PFSK-1 (cell line): ENCODE results near the gene TOX2.

Experiments used
- FOXP2 ChIP-seq: optimal IDR thresholded peaks from 2 replicates; pipeline ENCODE3; 2011; ENCODE audit warnings: borderline replicate concordance, control low read depth, inconsistent platforms; ENCODE audit not compliant: insufficient read depth; ENCODE audit errors: extremely low read length, extremely low read depth
- POLR2AphosphoS5 ChIP-seq: IDR thresholded peaks from 2 replicates; pipeline ENCODE4 v1.6.1; 2012; ENCODE audit warnings: low read depth, mild to moderate bottlenecking, control low read depth, low read length, moderate library complexity
- SIN3A ChIP-seq: IDR thresholded peaks from 2 replicates; pipeline ENCODE4 v1.6.1; 2012; ENCODE audit warnings: mild to moderate bottlenecking, low read length, moderate library complexity, borderline replicate concordance; ENCODE audit not compliant: insufficient read depth
- TAF1 ChIP-seq: IDR thresholded peaks from 2 replicates; pipeline ENCODE4 v1.6.1; 2012; ENCODE audit warnings: low read length, control low read depth, borderline replicate concordance; ENCODE audit not compliant: insufficient read depth
- TF ChIP-seq, protein P1 (sequence below), 2 experiments: IDR thresholded peaks; 2 replicates each; pipeline versions ENCODE4 v1.6.1 to v1.8.0; 2011 to 2012; ENCODE audit warnings: low read depth in 2 of 2, low read length in 2 of 2, control low read depth in 1 of 2, inconsistent platforms in 1 of 2, mild to moderate bottlenecking in 1 of 2, moderate library complexity in 1 of 2; ENCODE audit not compliant: insufficient read depth in 1 of 2

Gene TOX2

DNA sequence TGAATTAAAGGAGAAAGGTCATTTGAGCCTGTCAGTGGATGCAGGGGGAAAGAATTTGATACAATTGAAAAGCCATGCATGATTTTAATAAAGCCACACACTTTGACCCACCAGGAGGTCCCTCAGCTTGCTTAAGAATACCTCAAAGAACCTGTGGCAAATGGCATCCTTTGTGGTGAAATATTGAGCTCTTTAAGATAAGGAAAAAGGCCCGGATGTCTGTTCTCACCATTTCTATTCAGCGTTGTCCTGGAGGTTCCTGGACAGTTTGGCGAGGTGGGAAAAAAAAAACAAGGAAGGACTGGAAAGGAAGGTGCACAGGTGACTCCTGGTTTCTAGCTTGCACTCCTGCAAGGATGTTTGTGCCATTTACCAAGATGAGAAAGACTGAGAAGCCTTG, 91.0 kb downstream of the TOX2 start:
- TF ChIP-seq FOXP2, result no peak
- TF ChIP-seq, protein P1, sequence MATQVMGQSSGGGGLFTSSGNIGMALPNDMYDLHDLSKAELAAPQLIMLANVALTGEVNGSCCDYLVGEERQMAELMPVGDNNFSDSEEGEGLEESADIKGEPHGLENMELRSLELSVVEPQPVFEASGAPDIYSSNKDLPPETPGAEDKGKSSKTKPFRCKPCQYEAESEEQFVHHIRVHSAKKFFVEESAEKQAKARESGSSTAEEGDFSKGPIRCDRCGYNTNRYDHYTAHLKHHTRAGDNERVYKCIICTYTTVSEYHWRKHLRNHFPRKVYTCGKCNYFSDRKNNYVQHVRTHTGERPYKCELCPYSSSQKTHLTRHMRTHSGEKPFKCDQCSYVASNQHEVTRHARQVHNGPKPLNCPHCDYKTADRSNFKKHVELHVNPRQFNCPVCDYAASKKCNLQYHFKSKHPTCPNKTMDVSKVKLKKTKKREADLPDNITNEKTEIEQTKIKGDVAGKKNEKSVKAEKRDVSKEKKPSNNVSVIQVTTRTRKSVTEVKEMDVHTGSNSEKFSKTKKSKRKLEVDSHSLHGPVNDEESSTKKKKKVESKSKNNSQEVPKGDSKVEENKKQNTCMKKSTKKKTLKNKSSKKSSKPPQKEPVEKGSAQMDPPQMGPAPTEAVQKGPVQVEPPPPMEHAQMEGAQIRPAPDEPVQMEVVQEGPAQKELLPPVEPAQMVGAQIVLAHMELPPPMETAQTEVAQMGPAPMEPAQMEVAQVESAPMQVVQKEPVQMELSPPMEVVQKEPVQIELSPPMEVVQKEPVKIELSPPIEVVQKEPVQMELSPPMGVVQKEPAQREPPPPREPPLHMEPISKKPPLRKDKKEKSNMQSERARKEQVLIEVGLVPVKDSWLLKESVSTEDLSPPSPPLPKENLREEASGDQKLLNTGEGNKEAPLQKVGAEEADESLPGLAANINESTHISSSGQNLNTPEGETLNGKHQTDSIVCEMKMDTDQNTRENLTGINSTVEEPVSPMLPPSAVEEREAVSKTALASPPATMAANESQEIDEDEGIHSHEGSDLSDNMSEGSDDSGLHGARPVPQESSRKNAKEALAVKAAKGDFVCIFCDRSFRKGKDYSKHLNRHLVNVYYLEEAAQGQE (IDR thresholded peaks at IDR 0.05; ENCODE audit: insufficient read depth in 1 of 2, low read depth in 2 of 2, low read length in 2 of 2), result no peak
- no peak for TF ChIP-seq TAF1
- no peak for TF ChIP-seq POLR2AphosphoS5
- TF ChIP-seq SIN3A, result no peak

DNA sequence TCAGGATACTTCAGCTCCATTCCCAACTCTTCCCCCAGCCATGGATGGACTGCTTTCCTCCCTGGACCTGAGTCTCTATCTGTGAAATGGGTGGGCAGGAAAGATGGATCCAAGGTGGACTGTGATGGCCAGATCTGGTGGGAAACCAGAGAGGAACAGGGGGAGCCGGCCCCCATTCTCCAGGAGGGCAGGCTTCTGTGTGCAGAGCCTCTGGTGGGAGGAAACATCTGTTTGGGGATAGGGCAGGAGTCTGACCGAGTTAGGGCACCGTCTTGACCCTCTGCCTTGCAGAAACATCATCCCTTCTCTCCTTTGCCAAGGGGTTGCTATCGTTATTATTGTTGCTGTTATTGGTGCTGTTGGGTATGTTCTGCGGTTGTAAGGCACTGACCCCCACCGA, 91.5 kb downstream of the TOX2 start:
- TF ChIP-seq FOXP2, result no peak
- no peak for TF ChIP-seq TAF1
- no peak for TF ChIP-seq POLR2AphosphoS5
- no peak for TF ChIP-seq SIN3A
- TF ChIP-seq, protein P1 (IDR thresholded peaks at IDR 0.05; ENCODE audit: insufficient read depth in 1 of 2, low read depth in 2 of 2, low read length in 2 of 2), result no peak

DNA sequence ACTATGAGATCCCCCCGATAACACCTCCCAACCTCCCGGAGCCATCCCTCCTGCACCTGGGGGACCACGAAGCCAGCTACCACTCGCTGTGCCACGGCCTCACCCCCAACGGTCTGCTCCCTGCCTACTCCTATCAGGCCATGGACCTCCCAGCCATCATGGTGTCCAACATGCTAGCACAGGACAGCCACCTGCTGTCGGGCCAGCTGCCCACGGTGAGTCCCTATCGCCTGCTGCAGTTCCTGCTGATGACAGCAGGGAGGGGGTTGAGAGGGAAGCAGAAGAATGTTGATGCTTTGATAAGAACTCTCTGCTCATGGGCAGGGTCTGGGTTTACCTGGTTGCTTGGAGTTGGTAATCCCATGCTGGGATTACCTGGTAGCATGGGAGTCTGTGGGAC, 91.9 kb downstream of the TOX2 start:
- TF ChIP-seq FOXP2, result no peak
- TF ChIP-seq POLR2AphosphoS5, result no peak
- TF ChIP-seq, protein P1 (IDR thresholded peaks at IDR 0.05; ENCODE audit: insufficient read depth in 1 of 2, low read depth in 2 of 2, low read length in 2 of 2), result no peak
- TF ChIP-seq SIN3A, result no peak
- no peak for TF ChIP-seq TAF1

DNA sequence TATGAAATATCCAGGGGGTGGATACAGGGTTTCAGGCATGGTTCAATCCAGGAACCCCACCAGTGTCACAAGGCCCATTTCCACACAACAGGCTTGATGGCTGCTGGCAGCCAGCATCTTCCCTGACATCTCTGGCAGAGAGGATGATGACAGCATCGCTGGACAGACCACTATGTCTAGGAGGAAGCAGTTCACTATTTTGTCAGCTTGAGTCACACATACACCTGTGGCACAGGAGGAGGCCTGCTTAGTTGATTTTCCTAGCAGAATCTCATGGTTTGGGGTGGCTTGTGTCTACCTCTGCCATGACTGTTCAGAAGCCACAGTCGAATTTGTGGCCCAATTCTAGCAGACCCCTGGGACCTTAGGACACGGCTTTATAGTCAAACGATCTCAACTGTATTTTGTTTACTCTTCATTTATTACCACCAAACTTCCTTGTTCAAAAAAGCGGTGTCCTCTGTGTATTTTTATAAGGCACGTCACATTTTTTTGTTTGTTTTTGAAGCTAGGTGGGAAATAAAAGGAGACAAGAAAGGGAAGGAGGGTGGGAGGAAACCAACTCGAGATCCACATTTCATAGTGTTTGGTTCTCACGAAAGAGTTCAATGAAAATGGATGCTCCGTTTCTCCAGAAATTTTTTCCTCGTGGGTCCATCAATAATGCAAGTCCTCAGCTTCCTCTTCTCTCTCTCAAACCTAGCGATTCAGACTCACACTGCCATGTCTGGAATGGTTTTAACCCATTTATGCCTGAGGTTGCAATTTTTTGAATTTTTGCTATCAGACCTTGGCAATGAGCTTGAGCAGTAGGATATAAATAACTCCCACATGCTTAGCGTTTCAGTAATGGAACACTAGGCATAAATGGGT, 94.4 kb downstream of the TOX2 start:
- no peak for TF ChIP-seq POLR2AphosphoS5
- TF ChIP-seq, protein P1 (IDR thresholded peaks at IDR 0.05; ENCODE audit: insufficient read depth in 1 of 2, low read depth in 2 of 2, low read length in 2 of 2), result no peak
- TF ChIP-seq TAF1, result no peak
- no peak for TF ChIP-seq SIN3A
- no peak for TF ChIP-seq FOXP2
